HEK293 (cell line): ENCODE measurements around the gene ETV4.

ENCODE experiments used
- ELK4 ChIP-seq: IDR thresholded peaks from 2 replicates; pipeline ENCODE4 v1.6.1; 2011; ENCODE audit warnings: mild to moderate bottlenecking, low read depth, low read length, borderline replicate concordance
- FEZF1 ChIP-seq: fragments of 450-650 bp; formaldehyde crosslinking; IDR thresholded peaks from 2 replicates; pipeline ENCODE4 v1.5.1; 2016; ENCODE audit warnings: missing biosample characterization, missing genetic modification characterization
- GLIS1 ChIP-seq: fragments of 450-650 bp; formaldehyde crosslinking; IDR thresholded peaks from 2 replicates; pipeline ENCODE4 v1.5.1; 2016; ENCODE audit warnings: missing biosample characterization, missing genetic modification characterization
- KLF10 ChIP-seq: fragments of 450-650 bp; IDR thresholded peaks from 2 replicates; pipeline ENCODE4 v1.5.1; 2018; ENCODE audit warnings: missing biosample characterization, mild to moderate bottlenecking, missing genetic modification characterization
- PATZ1 ChIP-seq: fragments of 450-650 bp; formaldehyde crosslinking; IDR thresholded peaks from 2 replicates; pipeline ENCODE4 v1.5.1; 2016; ENCODE audit warnings: missing biosample characterization, missing genetic modification characterization
- PRDM1 ChIP-seq: fragments of 450-650 bp; formaldehyde crosslinking; IDR thresholded peaks from 2 replicates; pipeline ENCODE4; 2016; ENCODE audit warnings: missing biosample characterization, missing genetic modification characterization
- SCRT1 ChIP-seq: fragments of 450-650 bp; formaldehyde crosslinking; IDR thresholded peaks from 2 replicates; pipeline ENCODE4 v1.5.1; 2016; ENCODE audit warnings: missing biosample characterization, missing genetic modification characterization, borderline replicate concordance
- ZBTB1 ChIP-seq: fragments of 450-650 bp; formaldehyde crosslinking; IDR thresholded peaks from 2 replicates; pipeline ENCODE4 v1.5.1; 2016; ENCODE audit warnings: missing biosample characterization, missing genetic modification characterization
- ZFP37 ChIP-seq: fragments of 450-650 bp; formaldehyde crosslinking; IDR thresholded peaks from 2 replicates; pipeline ENCODE4 v1.5.1; 2016; ENCODE audit warnings: missing biosample characterization, missing genetic modification characterization
- ZFP41 ChIP-seq: fragments of 450-650 bp; formaldehyde crosslinking; IDR thresholded peaks from 2 replicates; pipeline ENCODE4 v1.5.1; 2016; ENCODE audit warnings: missing biosample characterization, missing genetic modification characterization, borderline replicate concordance
- ZNF121 ChIP-seq: fragments of 450-650 bp; formaldehyde crosslinking; IDR thresholded peaks from 2 replicates; pipeline ENCODE4 v1.5.1; 2016; ENCODE audit warnings: missing biosample characterization, missing genetic modification characterization
- ZNF140 ChIP-seq: fragments of 450-650 bp; formaldehyde crosslinking; IDR thresholded peaks from 2 replicates; pipeline ENCODE4 v1.5.1; 2016; ENCODE audit warnings: missing biosample characterization, missing genetic modification characterization
- ZNF175 ChIP-seq: fragments of 450-650 bp; formaldehyde crosslinking; IDR thresholded peaks from 2 replicates; pipeline ENCODE4 v1.5.1; 2016; ENCODE audit warnings: missing biosample characterization, missing genetic modification characterization
- ZNF426 ChIP-seq: fragments of 450-650 bp; formaldehyde crosslinking; IDR thresholded peaks from 2 replicates; pipeline ENCODE4 v1.5.1; 2017; ENCODE audit warnings: missing biosample characterization, missing genetic modification characterization, mild to moderate bottlenecking, inconsistent platforms, moderate library complexity
- ZNF501 ChIP-seq: fragments of 450-650 bp; formaldehyde crosslinking; IDR thresholded peaks from 2 replicates; pipeline ENCODE4 v1.5.1; 2016; ENCODE audit warnings: missing biosample characterization, missing genetic modification characterization
- ZNF600 ChIP-seq: fragments of 450-650 bp; formaldehyde crosslinking; IDR thresholded peaks from 2 replicates; pipeline ENCODE4 v1.5.1; 2016; ENCODE audit warnings: missing biosample characterization, missing genetic modification characterization
- ZNF639 ChIP-seq: fragments of 450-650 bp; formaldehyde crosslinking; IDR thresholded peaks from 2 replicates; pipeline ENCODE4 v1.5.1; 2016; ENCODE audit warnings: missing biosample characterization, missing genetic modification characterization
- ZNF670 ChIP-seq: fragments of 450-650 bp; formaldehyde crosslinking; IDR thresholded peaks from 2 replicates; pipeline ENCODE4 v1.5.1; 2016; ENCODE audit warnings: missing biosample characterization, missing genetic modification characterization, low read depth
- ZNF777 ChIP-seq: fragments of 450-650 bp; formaldehyde crosslinking; IDR thresholded peaks from 2 replicates; pipeline ENCODE4 v1.5.1; 2017; ENCODE audit warnings: missing biosample characterization, missing genetic modification characterization, borderline replicate concordance
- ZNF785 ChIP-seq: fragments of 450-650 bp; formaldehyde crosslinking; IDR thresholded peaks from 2 replicates; pipeline ENCODE4 v1.5.1; 2016; ENCODE audit warnings: missing biosample characterization, missing genetic modification characterization
- ZNF791 ChIP-seq: fragments of 450-650 bp; formaldehyde crosslinking; IDR thresholded peaks from 2 replicates; pipeline ENCODE4 v1.5.1; 2016; ENCODE audit warnings: missing biosample characterization, missing genetic modification characterization
- ZNF792 ChIP-seq: fragments of 450-650 bp; formaldehyde crosslinking; IDR thresholded peaks from 2 replicates; pipeline ENCODE4 v1.5.1; 2016; ENCODE audit warnings: missing biosample characterization, missing genetic modification characterization
- TF ChIP-seq, protein P1 (sequence below): fragments of 450-650 bp; formaldehyde crosslinking; IDR thresholded peaks from 2 replicates; pipeline ENCODE4 v1.5.1; 2016; ENCODE audit warnings: missing biosample characterization, missing genetic modification characterization
- TF ChIP-seq, protein P2 (sequence below): fragments of 450-650 bp; IDR thresholded peaks from 2 replicates; pipeline ENCODE4 v1.5.1; 2018; ENCODE audit warnings: missing biosample characterization, mild to moderate bottlenecking, missing genetic modification characterization
- TF ChIP-seq, protein P3 (sequence below): fragments of 450-650 bp; IDR thresholded peaks from 2 replicates; pipeline ENCODE4 v1.5.1; 2018; ENCODE audit warnings: missing biosample characterization, missing genetic modification characterization
- TF ChIP-seq, protein P4 (sequence below): fragments of 450-650 bp; formaldehyde crosslinking; IDR thresholded peaks from 2 replicates; pipeline ENCODE4 v1.5.1; 2016; ENCODE audit warnings: missing biosample characterization, missing genetic modification characterization
- TF ChIP-seq, protein P5 (sequence below): fragments of 450-650 bp; formaldehyde crosslinking; IDR thresholded peaks from 2 replicates; pipeline ENCODE4 v1.5.1; 2016; ENCODE audit warnings: missing biosample characterization, missing genetic modification characterization

Gene ETV4

DNA sequence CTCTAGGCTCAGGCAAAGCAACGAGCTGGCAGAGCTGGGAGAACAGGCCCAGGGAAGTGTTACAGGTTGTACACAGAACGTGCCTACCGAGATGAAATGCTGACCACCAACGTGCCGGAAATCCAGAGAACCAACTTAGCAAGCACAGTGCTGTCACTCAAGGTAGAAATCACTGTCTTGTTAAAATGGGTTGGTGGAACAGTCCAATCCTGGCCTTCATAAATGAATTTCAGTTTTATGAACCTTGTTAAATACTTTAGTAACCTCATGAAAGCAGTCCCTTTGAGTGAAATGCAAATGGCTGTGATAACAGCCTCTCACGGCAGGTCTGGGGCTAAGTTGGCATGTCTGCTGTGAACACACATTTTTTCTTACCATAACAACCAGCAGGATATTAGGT lies 29.0 kb downstream of the ETV4 start (continued):
- TF ChIP-seq, protein P1, sequence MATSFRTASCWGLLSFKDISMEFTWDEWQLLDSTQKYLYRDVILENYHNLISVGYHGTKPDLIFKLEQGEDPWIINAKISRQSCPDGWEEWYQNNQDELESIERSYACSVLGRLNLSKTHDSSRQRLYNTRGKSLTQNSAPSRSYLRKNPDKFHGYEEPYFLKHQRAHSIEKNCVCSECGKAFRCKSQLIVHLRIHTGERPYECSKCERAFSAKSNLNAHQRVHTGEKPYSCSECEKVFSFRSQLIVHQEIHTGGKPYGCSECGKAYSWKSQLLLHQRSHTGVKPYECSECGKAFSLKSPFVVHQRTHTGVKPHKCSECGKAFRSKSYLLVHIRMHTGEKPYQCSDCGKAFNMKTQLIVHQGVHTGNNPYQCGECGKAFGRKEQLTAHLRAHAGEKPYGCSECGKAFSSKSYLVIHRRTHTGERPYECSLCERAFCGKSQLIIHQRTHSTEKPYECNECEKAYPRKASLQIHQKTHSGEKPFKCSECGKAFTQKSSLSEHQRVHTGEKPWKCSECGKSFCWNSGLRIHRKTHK (tag by site-specific recombination), result no peak
- TF ChIP-seq ZBTB1 (tag by site-specific recombination) (no peak), GLIS1 (tag by site-specific recombination) (no peak; the same call in 1 of the 2 replicates), ZNF639 (tag by site-specific recombination) (no peak), ZNF792 (tag by site-specific recombination) (no peak), ZNF501 (tag by site-specific recombination) (no peak), FEZF1 (tag by site-specific recombination) (peak; percentile 90), SCRT1 (tag by site-specific recombination) (peak; percentile 82), KLF10 (tag by site-specific recombination) (no peak), ZNF600 (no peak), ZNF121 (tag by site-specific recombination) (no peak), ZNF785 (tag by site-specific recombination) (no peak), ZNF175 (no peak), ZNF791 (no peak), ZNF140 (tag by site-specific recombination) (no peak), ZFP37 (tag by site-specific recombination) (no peak), ZNF426 (tag by site-specific recombination) (no peak), PATZ1 (tag by site-specific recombination) (no peak), ZNF777 (tag by site-specific recombination) (no peak), PRDM1 (tag by site-specific recombination) (no peak), ELK4 (no peak), ZFP41 (tag by site-specific recombination) (no peak), ZNF670 (tag by site-specific recombination) (no peak)
- TF ChIP-seq, protein P2, sequence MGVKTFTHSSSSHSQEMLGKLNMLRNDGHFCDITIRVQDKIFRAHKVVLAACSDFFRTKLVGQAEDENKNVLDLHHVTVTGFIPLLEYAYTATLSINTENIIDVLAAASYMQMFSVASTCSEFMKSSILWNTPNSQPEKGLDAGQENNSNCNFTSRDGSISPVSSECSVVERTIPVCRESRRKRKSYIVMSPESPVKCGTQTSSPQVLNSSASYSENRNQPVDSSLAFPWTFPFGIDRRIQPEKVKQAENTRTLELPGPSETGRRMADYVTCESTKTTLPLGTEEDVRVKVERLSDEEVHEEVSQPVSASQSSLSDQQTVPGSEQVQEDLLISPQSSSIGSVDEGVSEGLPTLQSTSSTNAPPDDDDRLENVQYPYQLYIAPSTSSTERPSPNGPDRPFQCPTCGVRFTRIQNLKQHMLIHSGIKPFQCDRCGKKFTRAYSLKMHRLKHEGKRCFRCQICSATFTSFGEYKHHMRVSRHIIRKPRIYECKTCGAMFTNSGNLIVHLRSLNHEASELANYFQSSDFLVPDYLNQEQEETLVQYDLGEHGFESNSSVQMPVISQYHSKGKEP, result no peak
- TF ChIP-seq, protein P3, sequence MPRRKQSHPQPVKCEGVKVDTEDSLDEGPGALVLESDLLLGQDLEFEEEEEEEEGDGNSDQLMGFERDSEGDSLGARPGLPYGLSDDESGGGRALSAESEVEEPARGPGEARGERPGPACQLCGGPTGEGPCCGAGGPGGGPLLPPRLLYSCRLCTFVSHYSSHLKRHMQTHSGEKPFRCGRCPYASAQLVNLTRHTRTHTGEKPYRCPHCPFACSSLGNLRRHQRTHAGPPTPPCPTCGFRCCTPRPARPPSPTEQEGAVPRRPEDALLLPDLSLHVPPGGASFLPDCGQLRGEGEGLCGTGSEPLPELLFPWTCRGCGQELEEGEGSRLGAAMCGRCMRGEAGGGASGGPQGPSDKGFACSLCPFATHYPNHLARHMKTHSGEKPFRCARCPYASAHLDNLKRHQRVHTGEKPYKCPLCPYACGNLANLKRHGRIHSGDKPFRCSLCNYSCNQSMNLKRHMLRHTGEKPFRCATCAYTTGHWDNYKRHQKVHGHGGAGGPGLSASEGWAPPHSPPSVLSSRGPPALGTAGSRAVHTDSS (tag by site-specific recombination), result no peak
- TF ChIP-seq, protein P4, sequence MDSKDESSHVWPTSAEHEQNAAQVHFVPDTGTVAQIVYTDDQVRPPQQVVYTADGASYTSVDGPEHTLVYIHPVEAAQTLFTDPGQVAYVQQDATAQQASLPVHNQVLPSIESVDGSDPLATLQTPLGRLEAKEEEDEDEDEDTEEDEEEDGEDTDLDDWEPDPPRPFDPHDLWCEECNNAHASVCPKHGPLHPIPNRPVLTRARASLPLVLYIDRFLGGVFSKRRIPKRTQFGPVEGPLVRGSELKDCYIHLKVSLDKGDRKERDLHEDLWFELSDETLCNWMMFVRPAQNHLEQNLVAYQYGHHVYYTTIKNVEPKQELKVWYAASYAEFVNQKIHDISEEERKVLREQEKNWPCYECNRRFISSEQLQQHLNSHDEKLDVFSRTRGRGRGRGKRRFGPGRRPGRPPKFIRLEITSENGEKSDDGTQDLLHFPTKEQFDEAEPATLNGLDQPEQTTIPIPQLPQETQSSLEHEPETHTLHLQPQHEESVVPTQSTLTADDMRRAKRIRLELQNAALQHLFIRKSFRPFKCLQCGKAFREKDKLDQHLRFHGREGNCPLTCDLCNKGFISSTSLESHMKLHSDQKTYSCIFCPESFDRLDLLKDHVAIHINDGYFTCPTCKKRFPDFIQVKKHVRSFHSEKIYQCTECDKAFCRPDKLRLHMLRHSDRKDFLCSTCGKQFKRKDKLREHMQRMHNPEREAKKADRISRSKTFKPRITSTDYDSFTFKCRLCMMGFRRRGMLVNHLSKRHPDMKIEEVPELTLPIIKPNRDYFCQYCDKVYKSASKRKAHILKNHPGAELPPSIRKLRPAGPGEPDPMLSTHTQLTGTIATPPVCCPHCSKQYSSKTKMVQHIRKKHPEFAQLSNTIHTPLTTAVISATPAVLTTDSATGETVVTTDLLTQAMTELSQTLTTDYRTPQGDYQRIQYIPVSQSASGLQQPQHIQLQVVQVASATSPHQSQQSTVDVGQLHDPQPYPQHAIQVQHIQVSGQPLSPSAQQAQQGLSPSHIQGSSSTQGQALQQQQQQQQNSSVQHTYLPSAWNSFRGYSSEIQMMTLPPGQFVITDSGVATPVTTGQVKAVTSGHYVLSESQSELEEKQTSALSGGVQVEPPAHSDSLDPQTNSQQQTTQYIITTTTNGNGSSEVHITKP, result peak; percentile 53
- TF ChIP-seq, protein P5, sequence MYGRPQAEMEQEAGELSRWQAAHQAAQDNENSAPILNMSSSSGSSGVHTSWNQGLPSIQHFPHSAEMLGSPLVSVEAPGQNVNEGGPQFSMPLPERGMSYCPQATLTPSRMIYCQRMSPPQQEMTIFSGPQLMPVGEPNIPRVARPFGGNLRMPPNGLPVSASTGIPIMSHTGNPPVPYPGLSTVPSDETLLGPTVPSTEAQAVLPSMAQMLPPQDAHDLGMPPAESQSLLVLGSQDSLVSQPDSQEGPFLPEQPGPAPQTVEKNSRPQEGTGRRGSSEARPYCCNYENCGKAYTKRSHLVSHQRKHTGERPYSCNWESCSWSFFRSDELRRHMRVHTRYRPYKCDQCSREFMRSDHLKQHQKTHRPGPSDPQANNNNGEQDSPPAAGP (tag by site-specific recombination), result no peak
